HCT116 (cell line): Measurements from ENCODE around the gene CDH4. TPM values are rescaled to one million over a fixed set of nuclear protein-coding genes. Genes with fewer than 3 reads are reported as not detected.

Source experiments
- ATAC-seq: fragments of 200-7000 bp; cut with Tn5 transposase; 2 replicates; pipeline ENCODE4 v1.9.1; 2020; ENCODE audit warnings: mild to moderate bottlenecking, moderate library complexity
- BruUV-seq: library from RNA; stranded (reverse); fragments of 400-500 nt; replicated peaks from 2 replicates; lab custom pipeline; 2021; lab: Mats Ljungman, UMichigan
- CTCF ChIA-PET: fragments of 300-600 bp; sonication (Branson Sonifier 250); formaldehyde crosslinking; loops from one replicate; lab custom pipeline; 2021; ENCODE audit warnings: antibody characterized with exemption; lab: Charles Lee
- POLR2A ChIA-PET: fragments of 300-600, 350-600 bp; sonication (Branson Sonifier 250); formaldehyde crosslinking; loops from one replicate; lab custom pipeline; 2021; ENCODE audit warnings: antibody characterized with exemption; lab: Charles Lee
- RAD21 ChIA-PET, 2 experiments: fragments of 300-600 bp; sonication (Branson Sonifier 250); formaldehyde crosslinking; loops; one replicate each; lab custom pipeline; 2023; ENCODE audit warnings: low total read pairs in 2 of 2; ENCODE audit not compliant: uncharacterized antibody in 2 of 2, unreplicated experiment in 2 of 2, low non-redundant PET in 1 of 2; lab: Charles Lee
- DNase-seq: peaks from one replicate; pipeline ENCODE4 v3.0.0-alpha.2; 2010; ENCODE audit warnings: low read depth, low spot score
- H2AFZ ChIP-seq: fragments of 200-600 bp; shearing (Covaris generic), sonication (generic); 2 replicates; pipeline ENCODE4 v1.6.1; 2017; ENCODE audit warnings: low read depth, mixed run types, mixed read lengths, antibody characterized with exemption, low read length; ENCODE audit not compliant: poor library complexity, severe bottlenecking
- H3K27ac ChIP-seq: 2 replicates; pipeline ENCODE4 v1.5.1; 2012; ENCODE audit warnings: low read depth, low read length
- H3K27me3 ChIP-seq: fragments of 200-600 bp; sonication (generic); 2 replicates; pipeline ENCODE4 v1.6.1; 2016; ENCODE audit warnings: mixed run types, low read length, mixed read lengths; ENCODE audit not compliant: insufficient read depth
- H3K36me3 ChIP-seq, 2 experiments: fragments of 200-500 bp in 1 of 2; fragments of 200-600 bp in 1 of 2; sonication (Bioruptor generic) in 1 of 2; sonication (generic) in 1 of 2; 2 replicates each; pipeline versions ENCODE4 v1.5.1 to v1.6.1; 2014 to 2016; ENCODE audit warnings: low read length in 2 of 2, inconsistent platforms in 1 of 2, mixed read lengths in 1 of 2, mixed run types in 1 of 2; ENCODE audit not compliant: insufficient read depth in 2 of 2, control insufficient read depth in 1 of 2
- H3K4me1 ChIP-seq, 2 experiments: fragments of 200-600 bp in 1 of 2; sonication (generic) in 1 of 2; 2 replicates each; pipeline versions ENCODE4 v1.5.1 to v1.6.1; 2012 to 2017; ENCODE audit warnings: low read length in 2 of 2, inconsistent platforms in 1 of 2, mild to moderate bottlenecking in 1 of 2, mixed read lengths in 1 of 2, mixed run types in 1 of 2, moderate library complexity in 1 of 2; ENCODE audit not compliant: insufficient read depth in 2 of 2, control insufficient read depth in 1 of 2
- H3K4me2 ChIP-seq: fragments of 200-600 bp; sonication (generic); 2 replicates; pipeline ENCODE4 v1.6.1; 2017; ENCODE audit warnings: mixed run types, low read length, mixed read lengths
- H3K4me3 ChIP-seq, 2 experiments: fragments of 200-600 bp in 1 of 2; sonication (generic) in 1 of 2; replicated peaks in 1 of 2; 2 replicates each; pipeline ENCODE4 v1.5.1; 2011 to 2016; ENCODE audit warnings: low read length in 2 of 2, control low read depth in 1 of 2, low read depth in 1 of 2, mild to moderate bottlenecking in 1 of 2, mixed read lengths in 1 of 2, mixed run types in 1 of 2
- H3K79me2 ChIP-seq: fragments of 200-600 bp; sonication (generic); 2 replicates; pipeline ENCODE4 v1.6.1; 2017; ENCODE audit warnings: mild to moderate bottlenecking, mixed run types, low read length, moderate library complexity, mixed read lengths; ENCODE audit not compliant: insufficient read depth
- H3K9ac ChIP-seq: fragments of 200-600 bp; sonication (generic); 2 replicates; pipeline ENCODE4 v1.6.1; 2016; ENCODE audit warnings: low read length, mixed read lengths
- H3K9me2 ChIP-seq: fragments of 200-600 bp; sonication (generic), shearing (Covaris generic); 2 replicates; pipeline ENCODE4 v1.6.1; 2017; ENCODE audit warnings: mixed run types, mild to moderate bottlenecking, moderate library complexity; ENCODE audit not compliant: insufficient read depth
- H3K9me3 ChIP-seq, 2 experiments: fragments of 200-500 bp in 1 of 2; fragments of 200-600 bp in 1 of 2; sonication (Bioruptor generic) in 1 of 2; sonication (generic) in 1 of 2; 2 replicates each; pipeline ENCODE4 v1.6.1; 2014 to 2017; ENCODE audit warnings: low read length in 2 of 2, mixed read lengths in 2 of 2, inconsistent platforms in 1 of 2, low read depth in 1 of 2, mild to moderate bottlenecking in 1 of 2, mixed run types in 1 of 2, moderate library complexity in 1 of 2; ENCODE audit not compliant: control insufficient read depth in 1 of 2, insufficient read depth in 1 of 2
- H4K20me1 ChIP-seq: fragments of 200-600 bp; sonication (generic), shearing (Covaris generic); 2 replicates; pipeline ENCODE4 v1.6.1; 2017; ENCODE audit warnings: mixed run types, mild to moderate bottlenecking, moderate library complexity; ENCODE audit not compliant: insufficient read depth
- EGR1 ChIP-seq: IDR thresholded peaks from 2 replicates; pipeline ENCODE4 v1.6.1; 2012; ENCODE audit warnings: low read depth
- ELF1 ChIP-seq: IDR thresholded peaks from 2 replicates; pipeline ENCODE4 v1.6.1; 2012; ENCODE audit warnings: low read depth, borderline replicate concordance
- EZH2phosphoT487 ChIP-seq: fragments of 200-600 bp; IDR thresholded peaks from 2 replicates; pipeline ENCODE4 v1.6.1; 2018; ENCODE audit warnings: antibody characterized with exemption, borderline replicate concordance
- FOSL1 ChIP-seq: IDR thresholded peaks from 2 replicates; pipeline ENCODE4 v1.6.1; 2012; ENCODE audit warnings: low read depth
- JUND ChIP-seq: IDR thresholded peaks from 2 replicates; pipeline ENCODE4 v1.6.1; 2012
- POLR2A ChIP-seq: IDR thresholded peaks from 2 replicates; pipeline ENCODE4 v1.7.0; 2011; ENCODE audit warnings: borderline replicate concordance; ENCODE audit not compliant: insufficient read depth, insufficient read length; ENCODE audit errors: extremely low read depth
- POLR2AphosphoS5 ChIP-seq: IDR thresholded peaks from 2 replicates; pipeline ENCODE4 v1.6.1; 2011; ENCODE audit warnings: mild to moderate bottlenecking, low read depth, low read length, moderate library complexity
- REST ChIP-seq: IDR thresholded peaks from 2 replicates; pipeline ENCODE4 v1.6.1; 2012; ENCODE audit warnings: low read depth
- SIN3A ChIP-seq: IDR thresholded peaks from 2 replicates; pipeline ENCODE4 v1.6.1; 2012; ENCODE audit warnings: low read depth
- TCF7L2 ChIP-seq: IDR thresholded peaks from 2 replicates; pipeline ENCODE4 v1.7.0; 2011; ENCODE audit warnings: borderline replicate concordance, inconsistent platforms; ENCODE audit not compliant: insufficient read depth, insufficient read length; ENCODE audit errors: extremely low read depth
- ZBTB33 ChIP-seq: IDR thresholded peaks from 2 replicates; pipeline ENCODE4 v1.6.1; 2011; ENCODE audit warnings: mild to moderate bottlenecking, low read length, moderate library complexity; ENCODE audit not compliant: insufficient replicate concordance; ENCODE audit errors: extremely low read depth
- ZFX ChIP-seq: fragments of 450-650 bp; IDR thresholded peaks from 2 replicates; pipeline ENCODE4 v1.6.1; 2017
- intact Hi-C: fragments of 100-400 bp; cut with micrococcal nuclease; formaldehyde crosslinking; loops from 2 replicates; pipeline ENCODE4 v1.10.0; 2022
- total RNA-seq: library from RNA; stranded (reverse); gene quantifications from one replicate; pipeline ENCODE4 v1.2.1, GENCODE V29; 2021; ENCODE audit not compliant: unreplicated experiment
- TF ChIP-seq, protein P1 (sequence below): IDR thresholded peaks from 2 replicates; pipeline ENCODE4 v1.6.1; 2012

The CDH4 gene
- total RNA-seq, 1 experiment from 2014 or later, result not detected

DNA sequence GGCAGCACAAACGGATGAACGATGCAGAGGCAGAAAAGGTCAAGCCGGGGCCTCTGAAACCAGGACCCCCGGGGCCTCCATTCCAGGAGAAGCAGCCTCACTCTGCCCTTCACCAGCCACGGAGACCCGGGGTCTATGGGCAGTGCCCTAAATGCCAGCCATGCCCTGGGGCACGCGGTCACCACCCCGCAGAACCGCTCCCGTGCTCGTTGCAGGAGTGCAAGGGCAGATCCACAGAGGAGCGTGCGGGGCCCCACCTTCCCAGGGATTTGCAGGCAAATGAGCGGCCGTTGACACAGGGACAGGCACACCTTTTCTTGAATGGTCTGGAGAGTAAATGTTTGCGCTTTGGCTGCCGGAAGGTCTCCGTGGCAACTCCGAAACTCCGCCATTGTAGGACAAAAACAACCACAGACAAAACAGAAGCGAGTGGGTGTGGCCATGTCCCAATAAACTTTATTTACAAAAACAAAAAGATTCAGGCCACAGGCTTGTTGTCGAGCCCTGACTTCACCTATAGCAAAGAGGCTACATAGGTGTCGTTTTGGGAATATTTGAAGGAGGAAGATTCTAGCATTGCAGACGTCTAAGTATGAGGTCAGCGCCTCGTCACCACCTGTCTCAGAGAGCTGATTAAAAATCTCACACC, 650.3 kb downstream of the CDH4 start:
- Histone ChIP-seq H3K79me2 (no peaks in the 10 kb centered on the region), H3K4me3 (no peak overlapping the region), H3K9me2 (no peaks in the 10 kb centered on the region), H3K27me3 (peaks cover 5% of the 10 kb centered on the region; the same call in 1 of the 2 replicates), H4K20me1 (no peaks in the 10 kb centered on the region), H3K9me3 (no peaks in the 10 kb centered on the region), H2AFZ (no peak overlapping the region), H3K27ac (no peak overlapping the region), H3K4me1 (no peaks in the 10 kb centered on the region), H3K4me2 (no peak overlapping the region), H3K9ac (no peak overlapping the region), H3K36me3 (no peaks in the 10 kb centered on the region)
- intact Hi-C loops, result no loop called here
- ATAC-seq (no peak), DNase-seq (no peak)
- RAD21 ChIA-PET, result no interaction called here
- TF ChIP-seq ZFX (no peak), SIN3A (no peak), POLR2AphosphoS5 (no peak), FOSL1 (no peak), ZBTB33 (no peak)
- POLR2A ChIA-PET, result no interaction called here
- BruUV-seq, result no TSS peak
- CTCF ChIA-PET, result no interaction called here

DNA sequence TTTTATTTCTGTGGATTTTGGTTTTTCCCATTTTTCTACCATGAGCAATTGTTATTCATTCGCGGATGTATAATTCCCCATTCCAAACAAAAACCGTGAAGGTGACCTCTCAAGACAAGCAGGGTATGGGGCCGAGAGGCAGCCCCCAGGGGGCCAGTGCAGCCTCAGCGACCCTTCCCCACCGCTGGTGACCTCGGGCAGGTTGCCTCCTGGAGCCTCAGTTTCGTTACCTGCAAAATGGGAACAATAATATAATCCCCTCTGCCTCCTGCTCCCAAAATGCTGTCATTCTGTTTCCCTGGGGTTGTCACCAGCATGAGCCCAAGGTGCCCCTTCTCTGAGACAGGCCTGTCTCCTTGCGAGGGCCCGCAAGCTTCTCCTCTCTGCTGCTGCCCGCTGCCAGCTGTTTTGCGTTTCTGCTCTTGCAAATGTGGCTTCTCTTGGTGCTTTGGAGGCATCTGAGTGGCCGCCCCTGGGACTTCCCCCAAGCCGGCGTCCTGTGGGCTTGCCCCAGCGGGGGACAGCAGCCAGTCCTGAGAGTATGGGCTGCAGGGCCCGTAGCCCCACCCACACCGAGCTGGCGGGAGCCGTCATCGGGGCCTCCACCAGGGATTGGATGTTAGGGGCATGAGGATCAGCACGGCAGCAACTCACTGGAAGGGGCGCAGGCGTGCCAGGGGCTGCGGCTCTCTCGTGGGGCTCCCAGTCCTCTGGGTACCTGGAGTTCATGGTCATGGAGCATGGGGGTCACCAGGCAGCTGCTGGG, 651.7 kb downstream of the CDH4 start:
- ATAC-seq (no peak), DNase-seq (no peak)
- RAD21 ChIA-PET, result no interaction called here
- no peaks in the 10 kb centered on the region for H3K4me1 ChIP-seq
- no peak overlapping the region for H2AFZ ChIP-seq
- H3K79me2 ChIP-seq, result no peaks in the 10 kb centered on the region
- H3K4me3 ChIP-seq, result no peak overlapping the region
- H3K36me3 ChIP-seq, result no peaks in the 10 kb centered on the region
- no peak overlapping the region for H3K27ac ChIP-seq
- no peaks in the 10 kb centered on the region for H3K9me2 ChIP-seq
- no peaks in the 10 kb centered on the region for H3K9me3 ChIP-seq
- H3K9ac ChIP-seq, result no peak overlapping the region
- POLR2A ChIA-PET, result no interaction called here
- intact Hi-C loops, result no loop called here
- CTCF ChIA-PET, result no interaction called here
- H4K20me1 ChIP-seq, result no peaks in the 10 kb centered on the region
- no TSS peak for BruUV-seq
- H3K4me2 ChIP-seq, result no peak overlapping the region
- no peaks in the 10 kb centered on the region for H3K27me3 ChIP-seq
- TF ChIP-seq EZH2phosphoT487, result no peak
- no peak for TF ChIP-seq ZFX
- no peak for TF ChIP-seq REST
- TF ChIP-seq POLR2A, result no peak
- no peak for TF ChIP-seq TCF7L2
- no peak for TF ChIP-seq JUND
- TF ChIP-seq FOSL1, result no peak
- TF ChIP-seq EGR1, result no peak
- TF ChIP-seq ELF1, result no peak
- TF ChIP-seq, protein P1, sequence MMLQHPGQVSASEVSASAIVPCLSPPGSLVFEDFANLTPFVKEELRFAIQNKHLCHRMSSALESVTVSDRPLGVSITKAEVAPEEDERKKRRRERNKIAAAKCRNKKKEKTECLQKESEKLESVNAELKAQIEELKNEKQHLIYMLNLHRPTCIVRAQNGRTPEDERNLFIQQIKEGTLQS, result no peak
